Endodermal cell (in vitro differentiated cells): ENCODE measurements around the gene COL15A1. TPM values are rescaled to one million over a fixed set of nuclear protein-coding genes. Genes with fewer than 3 reads are reported as not detected.

ENCODE experiments used
- DNase-seq: peaks from one replicate; pipeline ENCODE4 v3.0.0-alpha.2; 2017
- H3K27ac ChIP-seq: 2 replicates; pipeline ENCODE4 v1.5.1; 2013; ENCODE audit warnings: mild to moderate bottlenecking, low read depth, low read length, moderate library complexity
- H3K27me3 ChIP-seq: 2 replicates; pipeline ENCODE4 v1.6.1; 2013; ENCODE audit warnings: mild to moderate bottlenecking, low read length, moderate library complexity; ENCODE audit not compliant: insufficient read depth, control insufficient read depth, poor library complexity, severe bottlenecking
- H3K36me3 ChIP-seq: 2 replicates; pipeline ENCODE4 v1.7.0; 2013; ENCODE audit warnings: mild to moderate bottlenecking, low read length, moderate library complexity; ENCODE audit not compliant: control insufficient read depth, insufficient read depth
- H3K4me1 ChIP-seq: one replicate; pipeline ENCODE4 v1.7.0; 2013; ENCODE audit warnings: low read length; ENCODE audit not compliant: control insufficient read depth, insufficient read depth
- H3K4me3 ChIP-seq: 2 replicates; pipeline ENCODE4 v1.5.1; 2013; ENCODE audit warnings: mild to moderate bottlenecking, low read length, moderate library complexity
- H3K9ac ChIP-seq: 2 replicates; pipeline ENCODE4 v1.6.1; 2013; ENCODE audit warnings: mild to moderate bottlenecking, low read length, moderate library complexity; ENCODE audit not compliant: poor library complexity, severe bottlenecking; ENCODE audit errors: extremely low read depth
- H3K9me3 ChIP-seq: 2 replicates; pipeline ENCODE4 v1.6.1; 2013; ENCODE audit warnings: mild to moderate bottlenecking, low read length, moderate library complexity; ENCODE audit not compliant: control insufficient read depth
- H3K27ac Mint-ChIP-seq: 2 replicates; pipeline ENCODE4 v1.8.0; 2020; ENCODE audit warnings: mixed read lengths
- H3K27me3 Mint-ChIP-seq: 2 replicates; pipeline ENCODE4 v1.8.0; 2021; ENCODE audit warnings: mild to moderate bottlenecking, mixed read lengths; ENCODE audit not compliant: insufficient read depth
- H3K36me3 Mint-ChIP-seq: 2 replicates; pipeline ENCODE4 v1.8.0; 2020; ENCODE audit warnings: low read depth, mixed read lengths
- H3K4me1 Mint-ChIP-seq: 2 replicates; pipeline ENCODE4 v1.8.0; 2020; ENCODE audit warnings: mixed read lengths
- H3K4me3 Mint-ChIP-seq: 2 replicates; pipeline ENCODE4 v1.8.0; 2020; ENCODE audit warnings: mild to moderate bottlenecking, moderate library complexity, mixed read lengths
- H3K9me3 Mint-ChIP-seq: 2 replicates; pipeline ENCODE4 v1.8.0; 2020; ENCODE audit warnings: mild to moderate bottlenecking, mixed read lengths
- WGBS, 2 experiments: methylation state at CpG; one replicate each; pipeline versions ENCODE4 v1.1.5 to v1.1.7; 2013; ENCODE audit warnings: missing lambda C conversion rate in 2 of 2, mixed read lengths in 1 of 2; ENCODE audit not compliant: insufficient coverage in 1 of 2, insufficient read length in 1 of 2; 5-methylcytosine and 5-hydroxymethylcytosine counted together
- total RNA-seq, 2 donors: library from RNA; stranded (reverse); fragmentation: NEBNext Ultra II Directional in 1 of 2; extraction: Animal tissue kit (Norgen Biotek cat#: 25700) in 1 of 2; gene quantifications; 2 replicates in 1 of 2; 3 replicates in 1 of 2; pipeline ENCODE4 v1.2.1, GENCODE V29; 2021
- TF ChIP-seq, protein P1 (sequence below): fragments of 200-600 bp; sonication (generic); conservative IDR thresholded peaks from 2 replicates; pipeline ENCODE4 v1.5.0; 2021; ENCODE audit warnings: antibody characterized with exemption, mild to moderate bottlenecking

Gene COL15A1
- total RNA-seq, 2 donors from 2014 or later = 0.27 TPM; not detected in 1

DNA sequence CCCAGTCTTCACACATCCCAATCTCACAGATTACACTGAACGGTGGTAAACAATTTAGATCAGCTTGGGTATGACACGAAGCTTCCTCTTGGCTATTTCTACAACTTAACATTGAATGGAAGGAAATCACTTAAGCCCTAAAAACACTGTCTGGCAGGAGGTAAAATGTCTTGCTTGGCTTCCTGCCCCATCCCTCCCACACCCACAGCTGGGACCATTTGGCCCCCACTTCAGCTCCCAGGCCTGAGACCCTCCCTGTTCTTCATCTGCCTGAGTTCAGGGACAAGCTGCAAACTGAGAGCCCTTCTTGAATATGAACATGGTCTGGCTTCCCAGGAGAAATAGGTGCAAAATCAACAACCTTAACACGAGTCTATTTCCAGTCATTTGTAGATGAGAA, 3.4 kb upstream of the COL15A1 start:
- Mint-ChIP-seq H3K27me3 (peaks cover 83% of the 10 kb centered on the region), H3K36me3 (no peaks in the 10 kb centered on the region), H3K27ac (no peak overlapping the region), H3K9me3 (no peaks in the 10 kb centered on the region), H3K4me3 (no peak overlapping the region), H3K4me1 (peaks cover 12% of the 10 kb centered on the region)
- H3K36me3 ChIP-seq = no peaks in the 10 kb centered on the region
- WGBS, 2 experiments = 85 to 93% methylated on average over 2 to 3 of the region's 3 CpGs
- peaks cover 3% of the 10 kb centered on the region for H3K4me1 ChIP-seq
- H3K27me3 ChIP-seq = peaks cover 62% of the 10 kb centered on the region
- H3K9ac ChIP-seq = no peak overlapping the region
- H3K4me3 ChIP-seq = no peak overlapping the region
- H3K9me3 ChIP-seq = no peaks in the 10 kb centered on the region
- DNase-seq = no peak
- TF ChIP-seq, protein P1, sequence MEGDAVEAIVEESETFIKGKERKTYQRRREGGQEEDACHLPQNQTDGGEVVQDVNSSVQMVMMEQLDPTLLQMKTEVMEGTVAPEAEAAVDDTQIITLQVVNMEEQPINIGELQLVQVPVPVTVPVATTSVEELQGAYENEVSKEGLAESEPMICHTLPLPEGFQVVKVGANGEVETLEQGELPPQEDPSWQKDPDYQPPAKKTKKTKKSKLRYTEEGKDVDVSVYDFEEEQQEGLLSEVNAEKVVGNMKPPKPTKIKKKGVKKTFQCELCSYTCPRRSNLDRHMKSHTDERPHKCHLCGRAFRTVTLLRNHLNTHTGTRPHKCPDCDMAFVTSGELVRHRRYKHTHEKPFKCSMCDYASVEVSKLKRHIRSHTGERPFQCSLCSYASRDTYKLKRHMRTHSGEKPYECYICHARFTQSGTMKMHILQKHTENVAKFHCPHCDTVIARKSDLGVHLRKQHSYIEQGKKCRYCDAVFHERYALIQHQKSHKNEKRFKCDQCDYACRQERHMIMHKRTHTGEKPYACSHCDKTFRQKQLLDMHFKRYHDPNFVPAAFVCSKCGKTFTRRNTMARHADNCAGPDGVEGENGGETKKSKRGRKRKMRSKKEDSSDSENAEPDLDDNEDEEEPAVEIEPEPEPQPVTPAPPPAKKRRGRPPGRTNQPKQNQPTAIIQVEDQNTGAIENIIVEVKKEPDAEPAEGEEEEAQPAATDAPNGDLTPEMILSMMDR = no peak
- no peak overlapping the region for H3K27ac ChIP-seq

- no peak overlapping the region for H3K27ac ChIP-seq
- DNase-seq = no peak
- 94 to 97% methylated on average over 5 to 8 of the region's 8 CpGs for WGBS, 2 experiments
- H3K4me3 ChIP-seq = no peak overlapping the region
- H3K9me3 ChIP-seq = no peaks in the 10 kb centered on the region
- Mint-ChIP-seq H3K4me1 (peaks cover 12% of the 10 kb centered on the region), H3K27ac (no peak overlapping the region), H3K27me3 (peaks cover 85% of the 10 kb centered on the region), H3K36me3 (no peaks in the 10 kb centered on the region), H3K4me3 (no peak overlapping the region), H3K9me3 (no peaks in the 10 kb centered on the region)
- peaks cover 3% of the 10 kb centered on the region for H3K4me1 ChIP-seq
- no peak overlapping the region for H3K9ac ChIP-seq
- H3K36me3 ChIP-seq = no peaks in the 10 kb centered on the region
- TF ChIP-seq, protein P1 = no peak
- peaks cover 78% of the 10 kb centered on the region for H3K27me3 ChIP-seq
These were observed 1.7 kb upstream of the COL15A1 start for GRCh38 chr9:98941946-98942523.

DNA sequence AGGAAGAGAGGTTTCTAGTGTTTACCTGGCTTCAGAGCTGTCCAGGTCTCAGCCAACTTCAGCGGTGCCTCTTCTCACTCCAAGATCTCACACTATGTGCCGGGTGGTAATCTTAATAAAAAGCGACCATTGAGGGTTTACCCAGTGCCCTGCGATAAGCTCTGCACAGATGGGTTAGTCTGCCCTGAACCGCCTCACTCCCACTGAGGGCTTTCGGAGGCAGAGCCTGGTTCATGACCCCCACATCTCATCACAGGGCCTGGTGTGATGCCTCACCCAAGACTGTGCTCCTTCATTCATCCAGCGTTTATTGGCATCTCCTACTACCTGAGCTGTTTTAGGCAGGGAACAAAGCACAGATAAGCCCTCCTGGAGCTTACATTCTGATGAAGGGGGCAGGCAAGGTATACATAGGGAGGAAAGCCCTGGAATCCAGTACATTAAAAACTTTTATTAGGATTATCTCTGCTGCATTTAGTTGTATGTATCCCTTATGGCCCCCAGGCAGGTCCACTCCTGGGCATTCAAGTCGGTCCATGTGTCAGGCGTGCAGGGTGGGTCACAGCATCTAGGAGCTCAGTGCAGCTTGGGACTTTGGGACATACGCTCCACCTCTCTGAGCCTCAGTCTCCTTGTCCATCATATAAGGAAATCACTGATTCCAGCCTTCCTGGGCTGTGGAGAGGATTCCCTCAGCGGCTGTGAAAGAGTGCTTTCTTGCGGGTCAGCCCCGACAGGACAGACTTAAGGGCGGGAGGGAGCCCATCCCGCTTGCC, 613 bp upstream of the COL15A1 start:
- H3K27ac Mint-ChIP-seq = no peak overlapping the region
- Histone ChIP-seq H3K4me1 (peaks cover 3% of the 10 kb centered on the region), H3K9ac (no peak overlapping the region), H3K9me3 (no peaks in the 10 kb centered on the region), H3K4me3 (peak overlapping the region; percentile 78), H3K27me3 (peaks cover 78% of the 10 kb centered on the region), H3K27ac (no peak overlapping the region), H3K36me3 (no peaks in the 10 kb centered on the region)
- peaks cover 12% of the 10 kb centered on the region for H3K4me1 Mint-ChIP-seq
- H3K4me3 Mint-ChIP-seq = peak overlapping the region; percentile 62
- TF ChIP-seq, protein P1 = no peak
- 61 to 66% methylated on average over 7 to 15 of the region's 15 CpGs for WGBS, 2 experiments
- no peak for DNase-seq
- no peaks in the 10 kb centered on the region for H3K9me3 Mint-ChIP-seq
- no peaks in the 10 kb centered on the region for H3K36me3 Mint-ChIP-seq
- peaks cover 89% of the 10 kb centered on the region for H3K27me3 Mint-ChIP-seq
